Esophagus muscularis mucosa (tissue), 4 donors: Measurements from ENCODE around the gene C15orf62. TPM values are rescaled to one million over a fixed set of nuclear protein-coding genes. Genes with fewer than 3 reads are reported as not detected.

ENCODE experiments used
- DNase-seq: peaks from one replicate; pipeline ENCODE4 v3.0.0-alpha.2; 2017; ENCODE audit errors: extremely low spot score
- H3K27ac ChIP-seq, 4 donors: fragments of 200-600 bp; sonication (generic); replicated peaks in 1 of 4; 1 replicate in 3 of 4; 2 replicates in 1 of 4; pipeline ENCODE4 v1.5.1; 2016 to 2019; ENCODE audit warnings: mild to moderate bottlenecking in 1 of 4
- H3K27me3 ChIP-seq, 4 donors: fragments of 200-600 bp; sonication (generic); one replicate each; pipeline versions ENCODE4 v1.5.1 to v1.6.0; 2016 to 2019
- H3K36me3 ChIP-seq, 4 donors: fragments of 200-600 bp; sonication (generic); one replicate each; pipeline ENCODE4 v1.5.1; 2016 to 2019
- H3K4me1 ChIP-seq, 4 donors: fragments of 200-600 bp; sonication (generic); one replicate each; pipeline ENCODE4 v1.5.1; 2016 to 2019
- H3K4me3 ChIP-seq, 4 donors: fragments of 200-600 bp; sonication (generic); 1 replicate in 2 of 4; 2 replicates in 2 of 4; pipeline ENCODE4 v1.5.1; 2016 to 2019; ENCODE audit warnings: mild to moderate bottlenecking in 4 of 4, moderate library complexity in 1 of 4
- H3K9me3 ChIP-seq, 4 donors: fragments of 200-600 bp; sonication (generic); 1 replicate in 3 of 4; 2 replicates in 1 of 4; pipeline ENCODE4 v1.5.1; 2016 to 2019
- EP300 ChIP-seq: sonication (generic); formaldehyde crosslinking; IDR thresholded peaks from one replicate; pipeline ENCODE4 v1.6.1; 2017; ENCODE audit warnings: antibody characterized with exemption
- POLR2A ChIP-seq: fragments of 450-650 bp; IDR thresholded peaks from one replicate; pipeline ENCODE4 v1.6.1; 2017; ENCODE audit warnings: antibody characterized with exemption, moderate library complexity, mild to moderate bottlenecking, low read depth
- POLR2AphosphoS5 ChIP-seq, 2 donors: sonication (generic); formaldehyde crosslinking; IDR thresholded peaks; one replicate each; pipeline ENCODE4 v1.6.1; 2017; ENCODE audit warnings: antibody characterized with exemption in 2 of 2
- WGBS: methylation state at CpG from one replicate; pipeline ENCODE4 v1.1.5; 2018; 5-methylcytosine and 5-hydroxymethylcytosine counted together
- intact Hi-C: fragments of 100-400 bp; cut with DNase I; formaldehyde crosslinking; loops from one replicate; pipeline ENCODE4 v1.15.1; 2023
- total RNA-seq, 4 donors: library from RNA; depleted of rRNA; stranded (reverse); fragments of >200 nt; gene quantifications; one replicate each; pipeline versions ENCODE4 v1.1.0 to v1.2.1, GENCODE V29; 2016
- TF ChIP-seq, protein P1 (sequence below), 3 experiments: fragments of 200-600 bp in 2 of 3; fragments of 450-650 bp in 1 of 3; sonication (generic) in 2 of 3; IDR thresholded peaks; one replicate each; pipeline ENCODE4 v1.5.1; 2017 to 2019; ENCODE audit warnings: antibody characterized with exemption in 3 of 3, mild to moderate bottlenecking in 2 of 3, moderate library complexity in 1 of 3

C15orf62 gene
- total RNA-seq, 4 donors from 2014 or later = under 0.01 to 1.1 (median 0.57) TPM; not detected in 1

DNA sequence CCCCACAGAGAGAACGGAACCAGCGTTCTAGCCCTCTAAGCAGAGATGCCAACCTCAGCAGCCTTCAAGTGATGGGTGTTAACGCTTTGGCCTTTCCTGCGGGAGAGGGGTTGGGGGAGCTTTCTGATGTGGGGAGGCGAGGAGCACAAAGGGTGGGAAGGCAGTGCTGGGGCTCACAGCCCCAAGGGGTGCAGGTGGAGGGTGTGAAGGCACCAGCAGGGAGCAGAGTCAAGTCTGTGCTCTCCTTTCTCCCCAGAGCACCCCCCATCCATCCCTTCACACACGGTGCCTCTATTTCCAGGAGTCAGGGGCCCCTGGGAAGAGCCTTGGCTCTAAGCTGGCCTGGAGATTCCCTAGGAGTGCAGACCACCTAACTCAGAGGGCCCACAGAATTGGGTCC lies 4.1 kb downstream of the C15orf62 start:
- Histone ChIP-seq H3K27ac (no peak overlapping the region), H3K36me3 (peaks cover 69 to 97% (median 93%) of the 10 kb centered on the region in 4 donors), H3K4me1 (peaks cover 0 to 18% (median 17%) of the 10 kb centered on the region in 4 donors), H3K9me3 (no peaks in the 10 kb centered on the region), H3K27me3 (no peaks in the 10 kb centered on the region), H3K4me3 (no peak overlapping the region)
- TF ChIP-seq EP300 (no peak), POLR2AphosphoS5 (IDR thresholded peaks at IDR 0.05) (no peak), POLR2A (no peak)
- TF ChIP-seq, protein P1, sequence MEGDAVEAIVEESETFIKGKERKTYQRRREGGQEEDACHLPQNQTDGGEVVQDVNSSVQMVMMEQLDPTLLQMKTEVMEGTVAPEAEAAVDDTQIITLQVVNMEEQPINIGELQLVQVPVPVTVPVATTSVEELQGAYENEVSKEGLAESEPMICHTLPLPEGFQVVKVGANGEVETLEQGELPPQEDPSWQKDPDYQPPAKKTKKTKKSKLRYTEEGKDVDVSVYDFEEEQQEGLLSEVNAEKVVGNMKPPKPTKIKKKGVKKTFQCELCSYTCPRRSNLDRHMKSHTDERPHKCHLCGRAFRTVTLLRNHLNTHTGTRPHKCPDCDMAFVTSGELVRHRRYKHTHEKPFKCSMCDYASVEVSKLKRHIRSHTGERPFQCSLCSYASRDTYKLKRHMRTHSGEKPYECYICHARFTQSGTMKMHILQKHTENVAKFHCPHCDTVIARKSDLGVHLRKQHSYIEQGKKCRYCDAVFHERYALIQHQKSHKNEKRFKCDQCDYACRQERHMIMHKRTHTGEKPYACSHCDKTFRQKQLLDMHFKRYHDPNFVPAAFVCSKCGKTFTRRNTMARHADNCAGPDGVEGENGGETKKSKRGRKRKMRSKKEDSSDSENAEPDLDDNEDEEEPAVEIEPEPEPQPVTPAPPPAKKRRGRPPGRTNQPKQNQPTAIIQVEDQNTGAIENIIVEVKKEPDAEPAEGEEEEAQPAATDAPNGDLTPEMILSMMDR (IDR thresholded peaks at IDR 0.05) = no peak
- no peak for DNase-seq
- WGBS = 100% methylated on average over 6 of the region's 6 CpGs
- intact Hi-C loops = no loop called here

DNA sequence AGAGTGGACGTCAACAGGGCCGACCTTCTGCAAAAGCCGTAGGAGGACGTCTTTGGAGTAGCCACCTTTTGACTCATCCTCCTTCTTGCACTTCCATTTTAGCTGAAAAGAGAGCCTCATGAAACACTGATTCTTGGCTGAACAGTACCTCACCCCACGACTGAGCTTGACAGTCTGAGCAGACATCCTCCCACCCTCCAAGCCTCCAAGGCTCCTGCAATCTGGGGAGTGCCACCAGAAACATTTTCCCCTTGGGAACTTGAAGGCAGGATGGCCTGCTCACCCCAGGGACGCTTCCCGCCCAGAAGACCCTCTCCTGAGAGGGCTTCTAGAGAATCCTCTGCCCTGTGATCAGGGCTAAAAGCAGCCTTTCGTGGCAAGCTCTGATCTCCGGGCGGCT lies 5.2 kb downstream of the C15orf62 start:
- Histone ChIP-seq H3K27me3 (no peaks in the 10 kb centered on the region), H3K4me3 (no peak overlapping the region), H3K36me3 (peaks cover 77 to 100% (median 98%) of the 10 kb centered on the region in 4 donors), H3K9me3 (no peaks in the 10 kb centered on the region), H3K27ac (no peak overlapping the region), H3K4me1 (peaks cover 0 to 7% (median 5%) of the 10 kb centered on the region in 4 donors)
- TF ChIP-seq POLR2AphosphoS5 (IDR thresholded peaks at IDR 0.05) (no peak), POLR2A (no peak), EP300 (no peak)
- TF ChIP-seq, protein P1 (IDR thresholded peaks at IDR 0.05) = no peak
- 92% methylated on average over 9 of the region's 10 CpGs for WGBS
- DNase-seq = no peak
- intact Hi-C loops = no loop called here

DNA sequence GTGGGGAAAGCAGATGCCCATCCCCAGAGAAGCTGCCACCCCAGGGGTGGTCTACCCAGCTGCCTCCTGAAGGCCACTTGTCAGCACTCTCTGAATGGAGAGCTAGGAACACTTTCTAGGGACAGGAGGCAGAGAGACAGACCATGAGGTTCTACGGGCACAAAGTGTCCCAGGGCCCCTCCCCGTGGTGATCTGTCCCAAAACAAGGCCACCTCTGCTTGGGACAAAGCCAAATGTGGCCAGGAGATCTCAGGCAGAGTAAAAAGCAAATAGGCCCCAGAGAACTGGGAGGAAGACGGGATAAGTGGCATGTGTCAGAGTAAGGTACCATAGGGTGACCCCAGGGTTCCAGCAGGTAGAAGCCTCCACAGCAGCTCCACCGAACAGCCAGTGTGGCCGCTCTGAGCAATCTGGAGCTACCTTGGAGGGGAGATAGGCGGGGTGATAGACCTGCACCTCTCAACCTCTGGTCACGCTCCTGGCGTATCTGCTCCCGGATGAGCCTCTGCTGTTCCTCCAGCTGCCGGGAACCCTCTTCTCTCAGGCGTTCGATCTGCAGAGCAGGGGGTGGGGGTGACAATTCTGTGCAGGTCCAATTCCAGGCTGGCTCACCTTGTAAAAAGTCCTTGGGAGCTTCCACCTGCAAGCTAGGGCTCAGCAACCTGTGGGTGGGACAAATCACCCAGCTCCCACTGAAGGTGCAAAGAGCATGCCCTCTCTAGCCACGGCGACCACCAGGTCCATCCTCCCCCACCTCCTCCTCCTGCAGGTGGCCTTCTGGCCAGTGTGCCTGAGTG lies 6.2 kb downstream of the C15orf62 start:
- TF ChIP-seq EP300 = no peak
- Histone ChIP-seq H3K27ac (no peak overlapping the region), H3K27me3 (no peaks in the 10 kb centered on the region), H3K9me3 (no peaks in the 10 kb centered on the region), H3K36me3 (peaks cover 77 to 92% (median 90%) of the 10 kb centered on the region in 4 donors), H3K4me3 (no peak overlapping the region), H3K4me1 (no peaks in the 10 kb centered on the region)
- intact Hi-C loops = no loop called here
- no peak for DNase-seq
- 94% methylated on average over 8 of the region's 14 CpGs for WGBS

DNA sequence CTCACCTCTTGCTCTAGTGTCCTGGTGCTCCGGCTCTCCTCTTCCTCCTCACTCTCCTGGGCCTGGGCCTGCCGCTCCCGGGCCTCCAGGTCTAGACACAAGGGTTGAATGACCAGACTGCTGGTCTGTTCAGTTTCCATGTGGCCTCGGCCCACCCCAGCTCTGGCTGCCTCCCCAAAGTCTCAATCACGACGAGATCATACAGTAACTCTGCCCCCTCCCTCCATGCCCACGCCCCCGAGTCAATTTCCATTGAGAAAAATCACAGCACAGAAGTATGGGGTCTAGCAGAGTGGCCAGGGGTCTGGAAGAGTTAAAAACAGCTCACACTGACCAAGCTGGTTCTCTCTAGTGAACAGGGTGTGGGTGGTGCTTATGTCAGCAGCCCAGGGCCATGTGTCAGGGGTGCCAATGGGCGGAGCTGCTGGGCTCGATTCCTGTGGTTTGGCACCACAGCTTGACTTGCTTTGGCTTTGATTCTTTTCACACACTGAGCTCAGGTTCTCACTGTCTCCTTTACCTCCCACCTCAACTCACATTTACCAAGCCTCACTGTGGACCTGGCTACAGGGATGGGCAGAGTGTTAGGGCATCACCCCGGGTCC lies 6.9 kb downstream of the C15orf62 start:
- 74% methylated on average over 7 of the region's 11 CpGs for WGBS
- intact Hi-C loops = no loop called here
- no peaks in the 10 kb centered on the region for H3K4me1 ChIP-seq
- no peak overlapping the region for H3K4me3 ChIP-seq
- TF ChIP-seq POLR2AphosphoS5 (IDR thresholded peaks at IDR 0.05) (no peak), EP300 (no peak), POLR2A (no peak)
- TF ChIP-seq, protein P1 (IDR thresholded peaks at IDR 0.05) = no peak
- H3K27ac ChIP-seq = no peak overlapping the region
- peaks cover 77 to 85% (median 83%) of the 10 kb centered on the region in 4 donors for H3K36me3 ChIP-seq
- no peaks in the 10 kb centered on the region for H3K9me3 ChIP-seq
- H3K27me3 ChIP-seq = no peaks in the 10 kb centered on the region
- no peak for DNase-seq

DNA sequence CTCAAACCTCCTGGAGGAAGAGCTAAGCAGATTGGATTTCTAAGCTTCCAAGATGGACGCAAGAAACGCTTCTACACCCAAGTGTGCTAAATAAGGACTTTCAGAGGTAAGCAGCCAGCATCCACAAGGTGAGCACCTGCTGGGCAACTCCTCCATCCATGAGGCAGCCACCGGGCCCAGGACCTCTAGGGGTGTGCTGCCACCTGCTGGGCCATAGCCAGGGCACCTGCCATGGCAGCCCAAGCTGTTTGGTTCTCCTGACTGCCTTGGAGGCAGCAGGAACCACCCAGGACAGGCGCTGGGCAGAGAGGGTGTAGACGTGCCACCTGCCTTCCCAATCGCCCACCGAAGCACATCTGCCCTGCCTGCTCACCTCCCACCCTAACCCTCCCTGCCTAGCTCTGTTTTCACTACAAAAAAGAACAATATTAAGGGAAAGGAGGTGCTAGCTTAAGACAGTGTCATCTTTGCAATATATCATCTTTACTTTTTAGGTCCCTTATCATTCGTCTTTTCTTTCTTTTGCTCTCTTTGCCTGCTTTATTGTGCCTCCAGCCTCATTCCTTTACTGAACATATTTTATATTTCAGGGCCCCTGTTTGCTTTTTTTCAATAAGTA lies 12.9 kb downstream of the C15orf62 start:
- DNase-seq = no peak
- H3K4me1 ChIP-seq = peaks cover 9 to 14% (median 11%) of the 10 kb centered on the region in 4 donors
- no peaks in the 10 kb centered on the region for H3K27me3 ChIP-seq
- 77% methylated on average over 8 of the region's 8 CpGs for WGBS
- intact Hi-C loops = no loop called here
- H3K4me3 ChIP-seq = no peak overlapping the region
- TF ChIP-seq POLR2AphosphoS5 (IDR thresholded peaks at IDR 0.05) = no peak
- TF ChIP-seq EP300 = no peak
- TF ChIP-seq, protein P1 (IDR thresholded peaks at IDR 0.05) = peak in 1 of 3 experiments; percentile 50
- no peaks in the 10 kb centered on the region for H3K9me3 ChIP-seq
- H3K36me3 ChIP-seq = peaks cover 20 to 31% (median 29%) of the 10 kb centered on the region in 4 donors
- H3K27ac ChIP-seq = no peak overlapping the region
